GM18868 (cell line): Measurements from ENCODE around the gene MIF4GD.

Source experiments
- ATAC-seq: cut with Tn5 transposase; IDR thresholded peaks from one replicate; pipeline ENCODE4 v1.9.1; 2021; ENCODE audit warnings: mild to moderate bottlenecking, moderate library complexity; ENCODE audit not compliant: unreplicated experiment

The MIF4GD gene

DNA sequence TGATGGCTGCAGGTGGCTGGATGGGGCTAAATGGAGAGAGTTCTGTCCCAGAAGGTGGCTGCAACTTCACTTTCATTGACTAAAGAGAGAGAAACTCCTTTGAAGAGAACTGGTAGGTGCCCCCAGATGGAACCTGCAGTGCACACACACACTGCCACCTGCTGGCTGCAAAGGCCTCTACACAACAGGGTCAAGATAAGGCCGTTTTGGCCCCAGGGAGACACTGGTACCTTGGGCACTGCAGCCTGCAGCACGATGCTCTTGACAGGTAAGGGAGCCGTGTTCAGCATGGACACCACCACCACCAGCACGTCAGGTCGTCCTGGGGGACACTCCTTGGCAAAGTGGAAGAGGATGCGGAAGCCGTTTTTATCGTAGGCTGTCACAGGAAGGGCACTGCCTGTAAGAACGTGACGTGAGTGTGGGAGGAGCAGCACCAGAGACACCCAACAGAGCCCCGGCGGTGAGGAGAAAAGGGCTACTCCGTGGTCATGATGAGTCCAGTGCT is 32.3 kb downstream of the MIF4GD start:
- no peak for ATAC-seq

DNA sequence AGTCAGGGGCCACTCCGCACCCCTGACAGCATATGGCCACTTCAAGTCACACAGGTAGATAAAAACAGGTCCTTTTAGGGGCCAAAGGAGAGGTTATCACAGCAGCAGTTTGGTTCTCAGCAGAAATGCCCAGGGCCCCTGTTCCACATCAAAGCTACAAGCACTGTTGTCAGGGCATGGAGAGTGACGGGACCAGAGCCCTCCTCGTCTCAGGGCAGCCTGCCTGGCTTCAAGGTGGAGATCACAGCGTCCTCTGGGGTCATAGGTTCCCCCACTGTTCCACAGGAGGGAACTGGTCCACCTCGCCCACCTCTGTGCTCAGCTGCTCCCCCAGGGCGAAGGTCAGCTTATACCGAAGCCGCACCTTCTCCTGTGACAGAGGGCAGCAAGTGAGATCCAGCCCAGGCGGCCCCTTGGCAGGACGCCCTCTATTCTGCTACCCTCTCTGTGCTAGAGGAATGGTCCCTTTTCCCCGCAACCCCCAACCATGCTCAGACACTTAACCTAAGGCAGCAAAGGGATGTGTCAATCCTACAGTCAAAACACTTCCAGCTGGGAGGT is 32.9 kb downstream of the MIF4GD start:
- no peak for ATAC-seq

DNA sequence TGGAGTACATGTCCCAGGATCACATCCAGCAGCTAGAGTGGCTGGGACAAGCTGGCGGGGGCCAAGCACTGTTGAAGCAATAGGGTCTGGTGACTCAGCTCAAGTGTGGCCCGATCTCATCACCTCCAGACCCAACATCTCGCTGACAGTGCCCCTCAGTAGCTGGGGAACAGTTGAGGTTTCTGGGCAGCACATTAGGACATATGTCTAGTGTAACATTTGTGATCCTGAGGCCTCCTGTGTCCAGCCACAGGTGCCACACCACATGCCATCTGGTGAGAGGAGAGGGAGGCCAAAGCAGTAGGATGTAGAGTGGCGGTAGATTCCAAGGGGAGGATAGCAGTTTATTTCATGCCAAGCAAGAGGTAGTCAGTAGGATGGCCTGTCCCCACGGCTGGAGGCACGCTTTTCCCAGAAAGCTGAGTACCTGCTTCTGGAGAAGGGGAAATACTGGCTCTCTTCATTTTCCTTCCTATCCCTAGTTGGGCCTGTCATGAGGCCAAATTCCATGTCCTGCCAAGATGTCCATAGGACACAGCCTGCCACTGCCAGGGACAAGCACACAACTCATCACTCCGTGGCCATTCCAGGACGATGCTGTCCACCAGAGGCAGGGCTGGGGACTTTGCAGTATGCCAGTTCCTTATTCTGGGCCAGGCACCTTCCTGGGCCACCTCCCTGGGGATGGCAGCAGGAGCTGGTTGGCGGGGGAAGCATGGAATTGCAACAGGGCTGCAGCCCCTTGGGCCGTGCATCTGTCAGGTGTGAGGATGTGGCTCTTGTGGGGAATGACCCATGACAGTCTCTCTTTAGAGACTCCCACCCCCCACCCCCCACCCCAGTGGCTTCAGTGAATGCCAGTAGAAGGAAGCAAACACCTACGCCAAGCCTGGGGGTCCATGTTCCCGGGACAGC is 33.7 kb downstream of the MIF4GD start:
- no peak for ATAC-seq

DNA sequence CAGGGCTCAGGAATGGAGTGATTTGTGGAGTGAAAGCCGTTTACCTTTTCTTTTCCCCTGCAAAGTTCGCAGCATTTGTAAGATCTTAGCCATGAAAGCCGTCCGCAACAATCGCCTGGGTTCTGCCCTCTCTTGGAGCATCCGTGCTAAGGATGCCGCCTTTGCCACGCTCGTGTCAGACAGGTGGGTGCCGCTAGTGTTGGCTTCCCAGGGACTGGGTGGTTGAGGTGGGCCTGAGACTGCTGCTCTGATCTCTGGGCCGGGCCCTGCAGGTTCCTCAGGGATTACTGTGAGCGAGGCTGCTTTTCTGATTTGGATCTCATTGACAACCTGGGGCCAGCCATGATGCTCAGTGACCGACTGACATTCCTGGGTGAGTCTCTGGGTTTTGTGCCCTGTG is 38.2 kb downstream of the MIF4GD start:
- no peak for ATAC-seq

DNA sequence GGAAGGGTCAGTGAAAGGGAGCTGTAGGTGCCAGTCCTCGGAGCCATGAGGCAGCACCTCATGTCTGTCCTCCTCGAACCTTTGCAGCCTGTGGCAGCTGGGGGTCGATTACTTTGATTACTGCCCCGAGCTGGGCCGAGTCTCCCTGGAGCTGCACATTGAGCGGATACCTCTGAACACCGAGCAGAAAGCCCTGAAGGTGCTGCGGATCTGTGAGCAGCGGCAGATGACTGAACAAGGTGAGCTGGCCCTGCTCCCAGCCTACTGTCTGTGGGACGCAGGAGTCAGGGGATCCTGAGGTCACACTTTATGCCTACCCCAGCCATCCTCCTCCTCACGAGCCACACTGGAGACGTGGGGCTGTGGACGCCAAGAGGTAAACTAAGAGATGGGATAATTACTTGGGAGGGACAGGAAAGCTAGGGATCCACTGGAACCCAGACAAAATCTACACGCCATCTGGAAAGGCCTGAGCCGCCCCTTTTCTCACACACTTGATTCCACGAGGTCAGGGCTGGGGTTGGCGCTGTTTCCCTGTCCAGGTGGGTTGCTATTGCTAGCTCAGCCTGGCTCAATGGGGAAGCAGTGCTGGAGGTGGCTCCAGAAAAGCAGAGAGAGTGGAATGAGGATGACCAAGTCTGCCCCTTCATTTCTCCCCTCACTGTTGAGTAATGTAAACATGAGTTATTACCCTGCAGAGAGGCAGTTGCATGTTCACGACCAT is 39.1 kb downstream of the MIF4GD start:
- ATAC-seq: no peak

DNA sequence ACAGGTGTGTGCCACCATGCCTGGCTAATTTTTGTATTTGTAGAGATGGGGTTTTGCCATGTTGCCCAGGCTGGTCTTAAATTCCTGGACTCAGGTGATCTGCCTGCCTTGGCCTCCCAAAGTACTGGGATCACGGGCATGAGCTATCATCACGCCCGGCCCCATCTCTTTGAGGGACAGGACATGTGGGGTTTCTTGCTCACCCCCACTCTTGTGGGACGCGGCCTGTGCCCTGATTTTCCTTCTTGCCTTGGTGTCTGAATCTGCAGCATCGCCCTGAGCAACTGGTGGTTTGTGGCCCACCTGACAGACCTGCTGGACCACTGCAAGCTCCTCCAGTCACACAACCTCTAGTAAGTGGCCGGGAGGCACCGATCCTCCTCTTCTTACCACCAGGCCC is 40.0 kb downstream of the MIF4GD start:
- no peak for ATAC-seq

DNA sequence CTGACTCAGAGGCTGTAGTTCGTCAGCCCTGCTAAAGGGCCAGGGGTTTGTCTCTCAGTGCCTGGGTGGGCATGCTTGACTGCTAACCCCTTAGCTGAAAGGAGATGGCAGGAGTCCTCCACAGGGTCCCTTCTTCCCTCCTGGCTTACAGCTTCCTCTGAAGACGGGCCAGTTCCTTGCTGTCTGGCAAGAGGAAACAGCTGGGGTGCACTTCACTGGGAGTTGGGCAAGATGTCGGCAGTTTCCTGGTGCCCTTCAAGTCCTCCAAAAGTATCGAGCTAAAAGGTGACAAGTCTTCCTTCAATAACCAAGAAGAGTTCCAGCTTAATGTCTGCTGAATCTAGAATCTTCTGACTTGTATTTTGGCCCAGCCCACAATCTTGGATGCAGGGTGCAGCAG is 42.2 kb downstream of the MIF4GD start:
- no peak for ATAC-seq

DNA sequence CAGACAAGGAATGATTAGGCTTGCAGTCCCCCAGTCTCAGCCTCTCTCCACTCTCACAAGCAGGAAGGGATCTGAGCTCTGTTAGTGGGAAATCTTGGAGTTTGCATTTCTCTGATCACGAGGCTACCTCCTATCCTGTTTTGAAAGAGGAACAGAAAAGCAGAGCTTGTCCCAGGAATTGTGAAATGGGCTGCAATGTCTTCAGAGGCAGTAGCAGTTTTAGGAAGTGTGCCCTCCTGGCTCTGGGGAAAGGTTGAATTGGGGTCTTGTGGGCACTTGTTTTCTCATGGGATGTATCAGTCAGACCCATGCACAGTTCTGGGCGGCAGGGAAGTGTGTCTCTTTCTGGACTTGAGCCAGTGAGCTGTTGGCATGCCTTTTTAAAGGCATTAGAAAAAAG is 42.7 kb downstream of the MIF4GD start:
- ATAC-seq: no peak

DNA sequence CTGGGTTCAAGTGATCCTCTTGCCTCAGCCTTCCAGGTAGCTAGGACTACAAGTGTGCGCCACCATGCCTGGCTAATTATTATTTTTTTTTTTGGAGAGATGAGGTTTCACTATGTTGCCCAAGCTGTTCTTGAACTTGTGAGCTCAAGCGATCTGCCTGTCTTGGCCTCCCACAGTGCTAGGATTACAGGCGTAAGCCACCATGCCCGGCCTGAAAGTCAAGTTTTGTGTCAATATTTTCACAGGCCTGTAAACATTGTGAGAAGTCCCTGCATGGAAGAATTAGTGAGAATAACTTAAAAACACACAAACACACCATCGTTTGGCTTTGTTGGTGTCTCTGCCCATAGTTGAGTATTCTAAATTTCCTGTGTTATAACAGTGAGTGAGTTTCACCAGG is 43.3 kb downstream of the MIF4GD start:
- no peak for ATAC-seq

DNA sequence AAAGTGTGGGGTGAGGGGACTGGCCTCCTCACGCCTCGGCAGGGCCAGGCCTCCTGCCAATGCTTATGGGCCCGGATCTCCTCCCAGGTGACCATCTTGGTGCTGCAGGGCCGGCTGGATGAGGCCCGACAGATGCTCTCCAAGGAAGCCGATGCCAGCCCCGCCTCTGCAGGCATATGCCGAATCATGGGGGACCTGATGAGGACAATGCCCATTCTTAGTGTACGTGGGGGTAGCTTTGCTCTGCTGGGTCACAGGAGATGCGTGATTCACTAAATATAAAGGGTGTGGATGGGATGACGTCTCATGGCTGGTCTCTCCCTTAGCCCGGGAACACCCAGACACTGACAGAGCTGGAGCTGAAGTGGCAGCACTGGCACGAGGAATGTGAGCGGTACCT is 46.0 kb downstream of the MIF4GD start:
- no peak for ATAC-seq

DNA sequence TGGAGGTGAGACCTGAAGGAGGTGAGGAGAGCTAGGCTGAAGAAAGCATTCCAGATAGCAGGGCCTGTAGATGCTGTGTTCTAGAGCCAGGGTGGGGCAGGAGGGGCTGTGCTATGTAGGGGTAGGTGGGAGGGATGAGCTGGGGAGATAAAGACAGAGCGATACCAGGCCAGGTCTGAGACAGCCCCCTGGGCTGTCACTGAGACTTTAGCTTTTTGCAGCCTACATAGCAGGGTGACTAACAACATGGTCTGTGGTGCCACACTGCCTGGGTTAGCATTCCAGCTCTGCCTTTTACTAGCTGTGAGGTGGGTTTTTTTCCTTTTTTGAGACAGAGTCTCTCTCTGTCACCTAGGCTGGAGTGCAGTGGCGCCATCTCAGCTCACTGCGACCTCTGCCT is 51.2 kb downstream of the MIF4GD start:
- no peak for ATAC-seq

DNA sequence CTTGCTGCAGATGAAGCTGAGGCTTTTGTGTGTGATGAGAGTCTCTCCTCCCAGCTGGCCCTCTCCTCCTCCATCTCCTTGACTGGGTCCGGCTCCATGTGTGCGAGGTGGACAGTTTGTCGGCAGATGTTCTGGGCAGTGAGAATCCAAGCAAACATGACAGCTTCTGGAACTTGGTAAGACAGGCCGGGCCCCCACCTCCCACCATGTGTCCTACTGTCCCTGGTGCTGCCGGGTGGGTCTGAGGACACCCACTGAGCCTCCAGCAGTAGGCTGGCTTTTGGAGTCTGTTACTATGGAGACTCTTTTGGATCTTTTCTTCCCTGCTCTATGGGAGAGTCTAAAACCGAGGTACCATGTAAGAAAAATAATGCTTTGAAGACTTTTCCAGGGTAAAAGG is 52.9 kb downstream of the MIF4GD start:
- no peak for ATAC-seq
